HepG2 (cell line): Measurements from ENCODE around the gene DMPK. TPM values are rescaled to one million over a fixed set of nuclear protein-coding genes. Genes with fewer than 3 reads are reported as not detected.
A peak's percentile ranks its signal among the peaks of the same experiment; 100 is the strongest.

Experiments
- ATAC-seq: fragments of 200-7000 bp; cut with Tn5 transposase; 3 replicates; pipeline ENCODE4 v1.9.1; 2020; ENCODE audit warnings: mild to moderate bottlenecking, moderate library complexity
- BruUV-seq: library from RNA; stranded (reverse); fragments of 400-500 nt; replicated peaks from 2 replicates; lab custom pipeline; 2021; lab: Mats Ljungman, UMichigan
- CTCF ChIA-PET: fragments of 300-600 bp; formaldehyde crosslinking; extraction: SDS; loops from one replicate; lab custom pipeline; 2021; ENCODE audit warnings: low total read pairs, inconsistent platforms, low intra/inter-chr PET ratio; lab: Yijun Ruan, JAX
- POLR2A ChIA-PET: fragments of 350-600 bp; sonication (Branson Sonifier 250); formaldehyde crosslinking; loops from one replicate; lab custom pipeline; 2020; ENCODE audit warnings: antibody characterized with exemption, inconsistent platforms; lab: Yijun Ruan, JAX
- DNase-seq: peaks from one replicate; pipeline ENCODE4 v3.0.0-alpha.2; 2015; ENCODE audit warnings: low spot score
- FAIRE-seq: peaks from 3 replicates; lab custom pipeline; 2011; peaks lifted over from hg19 to GRCh38; lab: Jason Lieb, UNC
- H2AFZ ChIP-seq: one replicate; pipeline ENCODE4 v1.6.1; 2011; ENCODE audit warnings: low read length, inconsistent platforms
- H3K27ac ChIP-seq: fragments of 300-600 bp; 3 replicates; pipeline ENCODE4 v1.8.0; 2011; ENCODE audit warnings: mixed run types, mild to moderate bottlenecking, mixed read lengths, low read length, inconsistent platforms; ENCODE audit not compliant: insufficient read depth; ENCODE audit errors: extremely low read length
- H3K27me3 ChIP-seq, 2 experiments: fragments of 200-600 bp in 1 of 2; 2 replicates in 1 of 2; 3 replicates in 1 of 2; pipeline versions ENCODE4 v1.6.0 to v1.8.0; 2011; ENCODE audit warnings: low read length in 2 of 2, mild to moderate bottlenecking in 2 of 2, moderate library complexity in 2 of 2, inconsistent platforms in 1 of 2; ENCODE audit not compliant: insufficient read depth in 2 of 2, control insufficient read depth in 1 of 2
- H3K36me3 ChIP-seq, 2 experiments: fragments of 200-600 bp in 1 of 2; replicated peaks in 1 of 2; 2 replicates in 1 of 2; 3 replicates in 1 of 2; pipeline versions ENCODE4 v1.5.1 to v1.8.0; 2011; ENCODE audit warnings: low read length in 2 of 2, inconsistent platforms in 1 of 2; ENCODE audit not compliant: insufficient read depth in 2 of 2, control insufficient read depth in 1 of 2
- H3K4me1 ChIP-seq: 2 replicates; pipeline ENCODE4 v1.5.1; 2012; ENCODE audit warnings: low read length, inconsistent platforms; ENCODE audit not compliant: insufficient read depth
- H3K4me2 ChIP-seq: 2 replicates; pipeline ENCODE4 v1.6.0; 2011; ENCODE audit warnings: low read depth, low read length, inconsistent platforms
- H3K4me3 ChIP-seq, 3 experiments: fragments of 200-600 bp in 1 of 3; sonication (generic), shearing (Covaris generic) in 1 of 3; replicated peaks in 1 of 3; 2 replicates each; pipeline ENCODE4 v1.5.1; 2011 to 2016; ENCODE audit warnings: low read length in 3 of 3, inconsistent platforms in 2 of 3, low read depth in 2 of 3, mild to moderate bottlenecking in 2 of 3, control low read depth in 1 of 3, mixed read lengths in 1 of 3; ENCODE audit not compliant: insufficient read depth in 1 of 3
- H3K79me2 ChIP-seq: one replicate; pipeline ENCODE4 v1.6.1; 2011; ENCODE audit warnings: low read length, inconsistent platforms; ENCODE audit not compliant: insufficient read depth
- H3K9ac ChIP-seq: 2 replicates; pipeline ENCODE4 v1.6.0; 2011; ENCODE audit warnings: mild to moderate bottlenecking, low read depth, low read length, inconsistent platforms; ENCODE audit not compliant: insufficient read depth
- H3K9me3 ChIP-seq: 2 replicates; pipeline ENCODE4 v1.5.1; 2012; ENCODE audit warnings: mild to moderate bottlenecking, low read length
- H4K20me1 ChIP-seq: 2 replicates; pipeline ENCODE4 v1.6.0; 2011; ENCODE audit warnings: inconsistent platforms, mild to moderate bottlenecking, low read length, moderate library complexity; ENCODE audit not compliant: insufficient read depth
- ETV5 ChIP-seq: IDR thresholded peaks from 2 replicates; pipeline ENCODE4 v1.6.1; 2018; ENCODE audit warnings: missing biosample characterization, missing genetic modification reagents, inconsistent platforms, borderline replicate concordance
- MYC ChIP-seq: sonication (generic); formaldehyde crosslinking; IDR thresholded peaks from 2 replicates; pipeline ENCODE4 v1.9.0; 2021; ENCODE audit warnings: missing genetic modification reagents, borderline replicate concordance
- NFIB ChIP-seq: sonication (generic); formaldehyde crosslinking; IDR thresholded peaks from 2 replicates; pipeline ENCODE4 v1.9.0; 2021; ENCODE audit warnings: missing genetic modification reagents, mild to moderate bottlenecking, borderline replicate concordance
- PHF21A ChIP-seq: sonication (generic); formaldehyde crosslinking; IDR thresholded peaks from 2 replicates; pipeline ENCODE4 v1.5.0; 2020; ENCODE audit warnings: mild to moderate bottlenecking, missing genetic modification reagents
- RAD21 ChIP-seq: fragments of 450-650 bp; formaldehyde crosslinking; IDR thresholded peaks from 2 replicates; pipeline ENCODE4 v1.5.0; 2020; ENCODE audit warnings: mild to moderate bottlenecking
- STAG1 ChIP-seq: sonication (generic); formaldehyde crosslinking; IDR thresholded peaks from 2 replicates; pipeline ENCODE4 v1.4.0; 2020; ENCODE audit warnings: missing genetic modification reagents
- WGBS: methylation state at CpG from one replicate; pipeline ENCODE4 v1.1.6; 2017; ENCODE audit warnings: low lambda C conversion rate; 5-methylcytosine and 5-hydroxymethylcytosine counted together
- in situ Hi-C: cut with HindIII; loops from 2 replicates; pipeline ENCODE4 v1.10.0; 2017; ENCODE audit warnings: low pct_unique_long_range_greater_than_20kb; ENCODE audit not compliant: extremely low pct_ligation_motif_present
- intact Hi-C: fragments of 100-400 bp; cut with micrococcal nuclease; formaldehyde crosslinking; loops from one replicate; pipeline ENCODE4 v1.10.0; 2022; ENCODE audit not compliant: unreplicated experiment
- polyA plus RNA-seq, 8 experiments: library from polyadenylated mRNA; depleted of rRNA in 3 of 8; stranded (reverse) in 7 of 8; unstranded in 1 of 8; fragments of >200 nt; fragmentation: Illumina TruSeq in 4 of 8; extraction: Trizol in 4 of 8; gene quantifications; 2 replicates each; pipeline versions ENCODE4 v1.2.1 to v1.2.3, GENCODE V29; 2011 to 2016; ENCODE audit warnings: low read depth in 4 of 8, missing spikeins in 1 of 8, mixed read lengths in 1 of 8; ENCODE audit not compliant: insufficient read depth in 1 of 8
- total RNA-seq, 5 experiments: library from RNA; depleted of rRNA; stranded (reverse); fragments of >200 nt; fragmentation: Illumina TruSeq; extraction: Trizol; gene quantifications; 2 replicates each; pipeline ENCODE4 v1.2.3, GENCODE V29; 2016; ENCODE audit warnings: low read depth in 1 of 5
- TF ChIP-seq, protein P1 (sequence below): sonication (generic); formaldehyde crosslinking; IDR thresholded peaks from 2 replicates; pipeline ENCODE4 v1.5.0; 2020; ENCODE audit warnings: mild to moderate bottlenecking, missing genetic modification reagents, moderate library complexity
- TF ChIP-seq, protein P2 (sequence below): sonication (generic); formaldehyde crosslinking; IDR thresholded peaks from 2 replicates; pipeline ENCODE4 v1.8.0; 2022; ENCODE audit warnings: mild to moderate bottlenecking, missing genetic modification reagents
- TF ChIP-seq, protein P3 (sequence below): IDR thresholded peaks from 2 replicates; pipeline ENCODE4 v1.6.1; 2012; ENCODE audit warnings: inconsistent platforms
- TF ChIP-seq, protein P4 (sequence below): sonication (generic); formaldehyde crosslinking; IDR thresholded peaks from 2 replicates; pipeline ENCODE4 v1.5.1; 2020; ENCODE audit warnings: mild to moderate bottlenecking, missing genetic modification reagents, moderate library complexity

DMPK gene
- total and polyA plus RNA-seq, 2 of the 13 experiments (the other 11 are each of a cell fraction or from before 2014, with no cell fraction given) = 5.3 to 8.8 TPM

DNA sequence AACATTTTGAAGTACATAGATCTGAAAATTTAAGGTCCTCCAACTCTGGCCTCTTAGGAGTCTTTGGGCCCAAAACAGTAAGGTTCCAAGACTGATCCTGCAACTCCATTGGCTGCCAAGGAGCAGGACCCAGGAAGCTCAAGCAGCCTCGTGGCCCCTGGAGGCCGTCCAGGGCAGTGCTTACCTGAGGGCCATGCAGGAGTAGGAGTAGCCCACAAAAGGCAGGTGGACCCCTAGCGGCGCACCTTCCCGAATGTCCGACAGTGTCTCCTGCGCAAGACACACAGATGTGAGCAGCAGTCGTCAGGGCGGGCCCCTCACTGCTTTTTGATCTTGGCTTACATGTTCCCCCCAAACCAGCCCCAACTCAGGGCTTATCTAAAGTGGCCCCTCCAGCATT, 7.5 kb downstream of the DMPK start:
- Histone ChIP-seq H3K27ac (no peak overlapping the region), H3K4me3 (no peak overlapping the region), H3K27me3 (no peaks in the 10 kb centered on the region), H3K4me2 (no peak overlapping the region), H2AFZ (no peak overlapping the region), H3K9ac (no peak overlapping the region), H3K4me1 (peaks cover 27% of the 10 kb centered on the region), H3K79me2 (no peaks in the 10 kb centered on the region), H4K20me1 (no peaks in the 10 kb centered on the region), H3K9me3 (no peaks in the 10 kb centered on the region), H3K36me3 (peaks cover 2 to 4% of the 10 kb centered on the region in 2 experiments; a peak in 2 of 5 replicates)
- no TSS peak for BruUV-seq
- intact Hi-C loops (no loop called here), in situ Hi-C loops (no loop called here)
- CTCF ChIA-PET = no interaction called here
- POLR2A ChIA-PET = interaction anchor here (0.7 to 1.4 kb wide), 2 partner anchors 18 to 24 kb away, joined by 3 to 5 read pairs; no protein-coding TSS in a partner anchor
- DNase-seq = peak; percentile 63
- WGBS = 39% methylated on average over 9 of the region's 9 CpGs
- TF ChIP-seq, protein P1, sequence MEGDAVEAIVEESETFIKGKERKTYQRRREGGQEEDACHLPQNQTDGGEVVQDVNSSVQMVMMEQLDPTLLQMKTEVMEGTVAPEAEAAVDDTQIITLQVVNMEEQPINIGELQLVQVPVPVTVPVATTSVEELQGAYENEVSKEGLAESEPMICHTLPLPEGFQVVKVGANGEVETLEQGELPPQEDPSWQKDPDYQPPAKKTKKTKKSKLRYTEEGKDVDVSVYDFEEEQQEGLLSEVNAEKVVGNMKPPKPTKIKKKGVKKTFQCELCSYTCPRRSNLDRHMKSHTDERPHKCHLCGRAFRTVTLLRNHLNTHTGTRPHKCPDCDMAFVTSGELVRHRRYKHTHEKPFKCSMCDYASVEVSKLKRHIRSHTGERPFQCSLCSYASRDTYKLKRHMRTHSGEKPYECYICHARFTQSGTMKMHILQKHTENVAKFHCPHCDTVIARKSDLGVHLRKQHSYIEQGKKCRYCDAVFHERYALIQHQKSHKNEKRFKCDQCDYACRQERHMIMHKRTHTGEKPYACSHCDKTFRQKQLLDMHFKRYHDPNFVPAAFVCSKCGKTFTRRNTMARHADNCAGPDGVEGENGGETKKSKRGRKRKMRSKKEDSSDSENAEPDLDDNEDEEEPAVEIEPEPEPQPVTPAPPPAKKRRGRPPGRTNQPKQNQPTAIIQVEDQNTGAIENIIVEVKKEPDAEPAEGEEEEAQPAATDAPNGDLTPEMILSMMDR (CRISPR knock-in tag) = peak; percentile 44
- TF ChIP-seq, protein P2, sequence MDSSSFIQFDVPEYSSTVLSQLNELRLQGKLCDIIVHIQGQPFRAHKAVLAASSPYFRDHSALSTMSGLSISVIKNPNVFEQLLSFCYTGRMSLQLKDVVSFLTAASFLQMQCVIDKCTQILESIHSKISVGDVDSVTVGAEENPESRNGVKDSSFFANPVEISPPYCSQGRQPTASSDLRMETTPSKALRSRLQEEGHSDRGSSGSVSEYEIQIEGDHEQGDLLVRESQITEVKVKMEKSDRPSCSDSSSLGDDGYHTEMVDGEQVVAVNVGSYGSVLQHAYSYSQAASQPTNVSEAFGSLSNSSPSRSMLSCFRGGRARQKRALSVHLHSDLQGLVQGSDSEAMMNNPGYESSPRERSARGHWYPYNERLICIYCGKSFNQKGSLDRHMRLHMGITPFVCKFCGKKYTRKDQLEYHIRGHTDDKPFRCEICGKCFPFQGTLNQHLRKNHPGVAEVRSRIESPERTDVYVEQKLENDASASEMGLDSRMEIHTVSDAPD (CRISPR knock-in tag) = no peak
- TF ChIP-seq STAG1 (CRISPR knock-in tag) (peak; percentile 23), NFIB (CRISPR knock-in tag) (no peak), ETV5 (CRISPR knock-in tag) (0 out of 2 replicates have a peak, but pooled peaks have one; percentile 9), MYC (CRISPR knock-in tag) (peak; percentile 46; the same call in 1 of the 2 replicates), PHF21A (CRISPR knock-in tag) (no peak), RAD21 (CRISPR knock-in tag) (peak; percentile 39; the same call in 1 of the 2 replicates)
- TF ChIP-seq, protein P3, sequence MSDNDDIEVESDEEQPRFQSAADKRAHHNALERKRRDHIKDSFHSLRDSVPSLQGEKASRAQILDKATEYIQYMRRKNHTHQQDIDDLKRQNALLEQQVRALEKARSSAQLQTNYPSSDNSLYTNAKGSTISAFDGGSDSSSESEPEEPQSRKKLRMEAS = peak; percentile 38; the same call in 1 of the 2 replicates
- TF ChIP-seq, protein P4, sequence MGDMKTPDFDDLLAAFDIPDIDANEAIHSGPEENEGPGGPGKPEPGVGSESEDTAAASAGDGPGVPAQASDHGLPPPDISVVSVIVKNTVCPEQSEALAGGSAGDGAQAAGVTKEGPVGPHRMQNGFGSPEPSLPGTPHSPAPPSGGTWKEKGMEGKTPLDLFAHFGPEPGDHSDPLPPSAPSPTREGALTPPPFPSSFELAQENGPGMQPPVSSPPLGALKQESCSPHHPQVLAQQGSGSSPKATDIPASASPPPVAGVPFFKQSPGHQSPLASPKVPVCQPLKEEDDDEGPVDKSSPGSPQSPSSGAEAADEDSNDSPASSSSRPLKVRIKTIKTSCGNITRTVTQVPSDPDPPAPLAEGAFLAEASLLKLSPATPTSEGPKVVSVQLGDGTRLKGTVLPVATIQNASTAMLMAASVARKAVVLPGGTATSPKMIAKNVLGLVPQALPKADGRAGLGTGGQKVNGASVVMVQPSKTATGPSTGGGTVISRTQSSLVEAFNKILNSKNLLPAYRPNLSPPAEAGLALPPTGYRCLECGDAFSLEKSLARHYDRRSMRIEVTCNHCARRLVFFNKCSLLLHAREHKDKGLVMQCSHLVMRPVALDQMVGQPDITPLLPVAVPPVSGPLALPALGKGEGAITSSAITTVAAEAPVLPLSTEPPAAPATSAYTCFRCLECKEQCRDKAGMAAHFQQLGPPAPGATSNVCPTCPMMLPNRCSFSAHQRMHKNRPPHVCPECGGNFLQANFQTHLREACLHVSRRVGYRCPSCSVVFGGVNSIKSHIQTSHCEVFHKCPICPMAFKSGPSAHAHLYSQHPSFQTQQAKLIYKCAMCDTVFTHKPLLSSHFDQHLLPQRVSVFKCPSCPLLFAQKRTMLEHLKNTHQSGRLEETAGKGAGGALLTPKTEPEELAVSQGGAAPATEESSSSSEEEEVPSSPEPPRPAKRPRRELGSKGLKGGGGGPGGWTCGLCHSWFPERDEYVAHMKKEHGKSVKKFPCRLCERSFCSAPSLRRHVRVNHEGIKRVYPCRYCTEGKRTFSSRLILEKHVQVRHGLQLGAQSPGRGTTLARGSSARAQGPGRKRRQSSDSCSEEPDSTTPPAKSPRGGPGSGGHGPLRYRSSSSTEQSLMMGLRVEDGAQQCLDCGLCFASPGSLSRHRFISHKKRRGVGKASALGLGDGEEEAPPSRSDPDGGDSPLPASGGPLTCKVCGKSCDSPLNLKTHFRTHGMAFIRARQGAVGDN = peak; percentile 36
- peak; percentile 9 for ATAC-seq
- FAIRE-seq = peak; percentile 37
